MCF 10A (cell line): ENCODE results near the gene CDC7. TPM values are rescaled to one million over a fixed set of nuclear protein-coding genes. Genes with fewer than 3 reads are reported as not detected.

Experiments
- BruUV-seq: library from RNA; stranded (reverse); fragments of 400-500 nt; replicated peaks from 2 replicates; lab custom pipeline; 2021; lab: Mats Ljungman, UMichigan
- CTCF ChIA-PET: fragments of 300-600 bp; sonication (Branson Sonifier 250); formaldehyde crosslinking; extraction: SDS; loops from one replicate; lab custom pipeline; 2021; ENCODE audit warnings: antibody characterized with exemption, inconsistent platforms; lab: Yijun Ruan, JAX
- POLR2A ChIA-PET: fragments of 300-600, 350-650 bp; sonication (Branson Sonifier 250); formaldehyde crosslinking; extraction: SDS; loops from one replicate; lab custom pipeline; 2020; ENCODE audit warnings: antibody characterized with exemption, inconsistent platforms; lab: Yijun Ruan, JAX
- DNase-seq: peaks from one replicate; pipeline ENCODE4 v3.0.0-alpha.2; 2018; ENCODE audit not compliant: unreplicated experiment
- H3K27ac Mint-ChIP-seq: one replicate; pipeline ENCODE4 v1.8.0; 2022; ENCODE audit warnings: mild to moderate bottlenecking, low read depth, mixed read lengths; ENCODE audit not compliant: unreplicated experiment
- H3K27me3 Mint-ChIP-seq: one replicate; pipeline ENCODE4 v1.8.0; 2022; ENCODE audit warnings: mixed read lengths; ENCODE audit not compliant: insufficient read depth, unreplicated experiment
- H3K36me3 Mint-ChIP-seq: one replicate; pipeline ENCODE4 v1.8.0; 2022; ENCODE audit warnings: mild to moderate bottlenecking, moderate library complexity, mixed read lengths; ENCODE audit not compliant: insufficient read depth, unreplicated experiment
- H3K4me1 Mint-ChIP-seq: one replicate; pipeline ENCODE4 v1.8.0; 2022; ENCODE audit warnings: mixed read lengths; ENCODE audit not compliant: insufficient read depth, unreplicated experiment
- H3K4me3 Mint-ChIP-seq: one replicate; pipeline ENCODE4 v1.8.0; 2022; ENCODE audit warnings: mild to moderate bottlenecking, moderate library complexity, mixed read lengths; ENCODE audit not compliant: unreplicated experiment
- H3K9me3 Mint-ChIP-seq: one replicate; pipeline ENCODE4 v1.8.0; 2022; ENCODE audit warnings: mixed read lengths; ENCODE audit not compliant: unreplicated experiment
- CTCF ChIP-seq: fragments of 200-600 bp; IDR thresholded peaks from one replicate; pipeline ENCODE4 v1.8.0; 2022; ENCODE audit warnings: antibody characterized with exemption, mild to moderate bottlenecking; ENCODE audit not compliant: unreplicated experiment
- intact Hi-C: fragments of 100-400 bp; cut with micrococcal nuclease; formaldehyde crosslinking; loops from 2 replicates; pipeline ENCODE4 v1.14.1; 2022
- total RNA-seq: library from RNA; stranded (reverse); gene quantifications from 2 replicates; pipeline ENCODE4 v1.2.3, GENCODE V29; 2022

CDC7 gene
- total RNA-seq, 1 experiment from 2014 or later: 8.0 TPM

- intact Hi-C loops: no loop called here
- no peak for DNase-seq
- ChIA-PET POLR2A (no interaction called here), CTCF (no interaction called here)
- Mint-ChIP-seq H3K4me3 (no peak overlapping the region), H3K27ac (no peak overlapping the region), H3K27me3 (no peaks in the 10 kb centered on the region), H3K9me3 (no peaks in the 10 kb centered on the region), H3K4me1 (peaks cover 6% of the 10 kb centered on the region), H3K36me3 (no peaks in the 10 kb centered on the region)
- BruUV-seq: no TSS peak
- TF ChIP-seq CTCF: no peak
Measured at GRCh38 chr1:91546301-91546581, 45.6 kb downstream of the CDC7 start.

- intact Hi-C loops: no loop called here
- H3K36me3 Mint-ChIP-seq: no peaks in the 10 kb centered on the region
- peak; percentile 6 for DNase-seq
- H3K4me3 Mint-ChIP-seq: no peak overlapping the region
- CTCF ChIA-PET: interaction anchor here (0.9 kb wide), 1 partner anchor 34 kb away, joined by 3 read pairs; no protein-coding TSS in a partner anchor
- POLR2A ChIA-PET: no interaction called here
- peaks cover 11% of the 10 kb centered on the region for H3K4me1 Mint-ChIP-seq
- no TSS peak for BruUV-seq
- H3K27ac Mint-ChIP-seq: no peak overlapping the region
- H3K27me3 Mint-ChIP-seq: no peaks in the 10 kb centered on the region
- H3K9me3 Mint-ChIP-seq: no peaks in the 10 kb centered on the region
- TF ChIP-seq CTCF: peak; percentile 19
Measured at GRCh38 chr1:91546876-91547275, 46.2 kb downstream of the CDC7 start.

GRCh38 chr1:91548376-91549040 lies 47.9 kb downstream of the CDC7 start:
- intact Hi-C loops: no loop called here
- no peaks in the 10 kb centered on the region for H3K27me3 Mint-ChIP-seq
- H3K9me3 Mint-ChIP-seq: no peaks in the 10 kb centered on the region
- ChIA-PET CTCF (interaction anchor here (0.6 kb wide), 1 partner anchor 380 kb away, joined by 3 read pairs; no protein-coding TSS in a partner anchor), POLR2A (interaction anchor here (7.2 kb wide), 1 partner anchor 11 kb away, joined by 39 read pairs; no protein-coding TSS in a partner anchor)
- no peaks in the 10 kb centered on the region for H3K36me3 Mint-ChIP-seq
- BruUV-seq: no TSS peak
- H3K4me1 Mint-ChIP-seq: peaks cover 26% of the 10 kb centered on the region
- no peak overlapping the region for H3K27ac Mint-ChIP-seq
- no peak for TF ChIP-seq CTCF
- DNase-seq: no peak
- no peak overlapping the region for H3K4me3 Mint-ChIP-seq

GRCh38 chr1:91549041-91549735 lies 48.5 kb downstream of the CDC7 start:
- no peaks in the 10 kb centered on the region for H3K27me3 Mint-ChIP-seq
- H3K9me3 Mint-ChIP-seq: no peaks in the 10 kb centered on the region
- CTCF ChIA-PET: interaction anchor here (0.6 kb wide), 1 partner anchor 379 kb away, joined by 3 read pairs; no protein-coding TSS in a partner anchor
- no peak overlapping the region for H3K4me3 Mint-ChIP-seq
- POLR2A ChIA-PET: interaction anchor here (7.2 kb wide), 1 partner anchor 11 kb away, joined by 39 read pairs; no protein-coding TSS in a partner anchor
- no peak for TF ChIP-seq CTCF
- H3K4me1 Mint-ChIP-seq: peaks cover 26% of the 10 kb centered on the region
- no peaks in the 10 kb centered on the region for H3K36me3 Mint-ChIP-seq
- no TSS peak for BruUV-seq
- no peak overlapping the region for H3K27ac Mint-ChIP-seq
- DNase-seq: no peak
- intact Hi-C loops: no loop called here
